GM18511 (cell line): Measurements from ENCODE around the gene TMIE.
"Not testable (repeated sequence)": the region's sequence is repeated elsewhere in the genome, so short reads cannot be mapped to it uniquely, and the experiment has no call there.

Experiments used
- ATAC-seq: cut with Tn5 transposase; IDR thresholded peaks from one replicate; pipeline ENCODE4 v1.9.1; 2021; ENCODE audit warnings: mild to moderate bottlenecking, moderate library complexity; ENCODE audit not compliant: unreplicated experiment

Gene TMIE

DNA sequence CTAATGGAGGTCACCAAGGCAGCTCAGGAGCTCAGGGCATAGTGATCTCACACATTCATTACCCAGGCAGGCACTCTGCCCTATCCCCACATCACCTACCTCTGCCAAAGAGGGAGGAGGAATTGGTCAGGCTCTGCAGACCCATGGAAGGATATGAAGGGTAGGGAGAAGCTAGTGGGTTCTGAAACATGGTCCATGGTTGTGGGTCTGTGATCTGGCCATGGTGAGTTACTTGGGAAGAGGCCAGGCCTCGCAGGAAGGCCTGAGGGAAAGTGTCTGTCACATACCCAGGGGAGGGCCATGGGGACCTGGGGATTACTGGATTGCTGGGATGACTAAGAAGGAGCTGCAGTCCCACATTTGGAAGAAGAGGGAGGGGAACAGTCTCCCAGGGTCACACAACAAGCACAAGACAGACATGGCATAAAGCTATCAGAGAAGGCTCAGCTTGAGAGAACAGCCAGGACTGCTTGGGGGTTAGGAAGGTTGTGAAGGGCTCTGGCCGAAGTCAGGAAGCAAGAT, 17.9 kb downstream of the TMIE start:
- ATAC-seq, result no peak

DNA sequence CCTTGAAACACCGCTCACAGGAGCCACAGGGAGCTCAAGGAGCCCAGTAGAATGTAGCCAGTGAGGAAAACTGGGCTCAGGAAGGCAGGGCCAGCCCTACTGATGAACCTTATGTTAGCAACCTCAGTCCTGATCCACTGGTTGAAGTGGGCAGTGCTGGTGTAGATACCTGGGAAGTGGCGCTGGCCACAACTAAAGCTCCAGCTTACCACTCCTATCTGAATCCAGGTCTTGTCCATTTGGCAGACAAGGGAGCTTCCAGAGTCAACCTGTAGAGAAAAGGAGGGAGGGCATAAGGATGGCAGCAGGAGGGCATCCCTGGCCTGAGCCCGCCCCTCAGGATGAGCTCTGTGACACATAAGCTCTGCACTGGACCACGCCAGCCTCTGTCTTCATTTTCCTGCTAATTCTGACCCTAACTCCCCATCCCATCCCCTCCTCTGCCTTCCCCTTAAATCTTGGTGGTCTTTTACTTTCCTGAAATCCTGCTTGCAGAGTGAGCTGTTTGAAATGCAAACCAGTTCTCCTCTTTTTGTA, 18.6 kb downstream of the TMIE start:
- no peak for ATAC-seq

DNA sequence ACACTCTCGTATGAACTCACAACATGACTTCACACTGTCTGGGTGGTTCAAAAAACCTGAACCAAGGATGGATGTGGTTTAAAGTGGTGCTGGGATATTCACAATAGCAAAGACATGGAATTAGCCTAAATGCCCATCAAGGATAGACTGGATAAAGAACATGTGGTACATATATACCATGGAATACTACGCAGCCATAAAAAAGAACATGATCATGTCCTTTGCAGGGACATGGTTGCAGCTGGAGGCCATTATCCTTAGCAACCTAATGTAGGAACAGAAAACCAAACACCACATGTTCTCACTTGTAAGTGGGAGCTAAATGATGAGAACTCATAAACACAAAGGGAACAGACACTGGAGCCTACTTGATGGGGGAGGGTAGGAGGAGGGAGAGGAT, 19.8 kb downstream of the TMIE start:
- ATAC-seq, result no peak

DNA sequence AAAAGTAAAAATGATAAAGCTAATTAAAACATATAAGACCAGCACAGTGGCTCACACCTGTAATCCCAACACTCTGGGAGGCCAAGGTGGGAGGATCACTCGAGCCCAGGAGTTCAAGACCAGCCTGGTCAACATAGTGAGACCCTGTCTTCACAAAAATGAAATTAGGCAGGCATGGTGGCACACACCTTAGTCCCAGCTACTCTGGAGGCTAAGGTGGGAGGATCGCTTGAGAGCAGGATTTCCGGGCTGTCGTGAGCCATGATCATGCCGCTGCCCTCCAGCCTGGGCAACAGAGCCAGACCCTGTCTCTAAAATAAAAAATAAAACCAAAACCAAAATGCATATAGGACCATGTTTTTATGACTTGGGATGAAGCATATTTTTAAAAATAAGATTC, 21.3 kb downstream of the TMIE start:
- ATAC-seq, result no peak

DNA sequence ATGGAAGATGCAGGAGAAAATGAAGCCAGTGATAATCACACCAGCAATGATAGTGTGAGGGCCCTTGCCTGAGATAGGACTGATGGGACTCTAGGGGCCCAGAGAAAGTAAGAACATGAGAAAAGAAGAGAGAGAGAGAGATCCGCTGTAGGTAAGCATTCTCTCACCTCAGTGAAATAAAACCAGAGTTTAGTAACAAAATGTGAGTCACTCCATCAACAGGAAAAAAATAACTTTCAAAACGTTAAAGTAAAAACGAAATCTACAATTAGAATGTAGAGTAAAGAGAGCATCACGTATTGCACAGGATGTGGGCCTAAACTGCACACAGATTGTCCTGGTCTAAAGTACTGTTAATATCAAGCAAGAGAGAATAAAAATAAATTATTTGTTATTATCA, 23.2 kb downstream of the TMIE start:
- no peak for ATAC-seq

DNA sequence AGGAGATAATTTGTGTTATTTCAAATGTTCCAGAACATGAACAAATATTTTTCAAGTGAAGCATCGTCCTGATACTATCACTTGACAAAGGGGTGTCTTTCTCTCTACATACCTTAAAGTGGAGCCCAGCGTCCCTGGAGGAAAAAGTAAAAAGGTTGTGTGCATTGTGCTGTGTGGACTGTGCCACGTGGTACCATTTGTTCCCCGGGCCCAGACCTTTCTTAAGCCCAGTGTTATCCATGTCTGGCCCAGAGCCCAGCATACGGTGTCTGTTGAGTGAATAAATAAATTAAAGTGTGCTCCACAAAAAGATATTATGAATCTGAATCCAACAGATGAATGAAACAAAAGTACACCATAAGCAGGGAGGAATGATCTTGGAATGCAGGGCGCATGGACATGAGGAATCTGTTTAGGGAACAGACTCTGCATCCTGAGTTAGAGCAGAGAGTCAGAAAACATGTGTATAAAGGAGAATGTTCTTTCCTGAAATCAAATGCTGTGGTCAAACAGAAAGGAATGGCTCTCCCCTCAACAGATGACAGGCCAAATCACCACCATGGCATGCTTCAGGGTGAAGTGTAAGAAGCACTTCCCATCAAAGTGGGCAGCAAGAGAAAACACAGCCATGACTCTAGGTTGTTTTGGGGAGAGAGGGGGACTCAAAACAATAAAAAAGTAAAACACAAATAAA, 24.6 kb downstream of the TMIE start:
- ATAC-seq, result no peak

DNA sequence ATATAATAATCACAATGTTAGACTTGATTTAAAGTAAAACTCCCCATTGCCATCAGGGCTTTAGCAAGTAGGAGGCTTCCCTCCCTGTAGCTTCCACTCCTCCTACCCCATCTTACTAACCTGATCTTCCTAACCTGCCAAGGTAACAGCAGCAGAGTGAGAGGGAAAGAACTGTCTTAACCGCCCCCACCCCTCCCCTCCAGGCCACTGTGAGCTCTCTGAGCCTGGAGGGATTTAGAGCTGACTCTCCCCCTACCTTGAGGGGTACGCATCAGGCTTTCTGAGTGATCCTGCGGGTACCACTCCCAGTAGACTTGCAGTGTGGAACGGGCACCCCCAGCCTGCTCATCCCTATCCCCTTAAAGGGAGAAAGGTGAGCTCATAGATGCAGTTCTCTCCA, 27.8 kb downstream of the TMIE start:
- no peak for ATAC-seq

DNA sequence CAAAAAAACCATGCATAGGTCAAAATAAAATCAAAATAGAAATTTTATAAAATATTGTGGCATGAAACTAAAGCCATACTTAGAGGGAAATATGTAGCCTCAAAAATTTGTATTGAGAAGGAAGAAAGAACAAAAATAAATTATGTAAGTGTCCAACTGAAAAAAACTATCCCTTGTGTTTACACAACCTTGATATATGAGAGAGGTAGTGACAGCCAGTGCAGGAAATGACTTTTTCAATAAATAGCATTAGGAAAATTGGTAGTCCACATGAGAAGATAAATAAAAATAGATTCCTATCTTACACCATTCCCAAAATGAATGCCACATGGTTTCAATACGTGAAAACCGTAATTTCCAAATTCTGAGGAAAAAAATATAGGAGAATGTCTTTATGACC, 29.6 kb downstream of the TMIE start:
- no peak for ATAC-seq

DNA sequence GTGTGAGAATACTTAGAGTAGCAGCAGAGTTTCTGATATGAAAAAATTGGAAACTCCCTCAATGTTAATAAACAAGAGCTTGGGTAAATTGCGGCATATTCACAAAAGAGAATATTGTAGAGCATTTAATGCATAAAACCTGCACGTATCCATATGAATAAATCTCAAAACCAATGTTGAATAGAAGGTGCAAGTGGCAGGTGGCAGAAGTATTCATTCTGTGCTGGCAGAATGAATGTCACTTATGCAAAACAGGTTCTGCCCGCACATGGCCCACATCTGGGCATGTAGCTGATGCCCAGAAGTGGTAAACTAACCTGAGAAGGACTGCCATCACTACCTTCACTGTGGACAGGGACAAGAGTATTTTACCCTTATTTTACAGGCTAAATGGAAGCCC, 30.6 kb downstream of the TMIE start:
- no peak for ATAC-seq

DNA sequence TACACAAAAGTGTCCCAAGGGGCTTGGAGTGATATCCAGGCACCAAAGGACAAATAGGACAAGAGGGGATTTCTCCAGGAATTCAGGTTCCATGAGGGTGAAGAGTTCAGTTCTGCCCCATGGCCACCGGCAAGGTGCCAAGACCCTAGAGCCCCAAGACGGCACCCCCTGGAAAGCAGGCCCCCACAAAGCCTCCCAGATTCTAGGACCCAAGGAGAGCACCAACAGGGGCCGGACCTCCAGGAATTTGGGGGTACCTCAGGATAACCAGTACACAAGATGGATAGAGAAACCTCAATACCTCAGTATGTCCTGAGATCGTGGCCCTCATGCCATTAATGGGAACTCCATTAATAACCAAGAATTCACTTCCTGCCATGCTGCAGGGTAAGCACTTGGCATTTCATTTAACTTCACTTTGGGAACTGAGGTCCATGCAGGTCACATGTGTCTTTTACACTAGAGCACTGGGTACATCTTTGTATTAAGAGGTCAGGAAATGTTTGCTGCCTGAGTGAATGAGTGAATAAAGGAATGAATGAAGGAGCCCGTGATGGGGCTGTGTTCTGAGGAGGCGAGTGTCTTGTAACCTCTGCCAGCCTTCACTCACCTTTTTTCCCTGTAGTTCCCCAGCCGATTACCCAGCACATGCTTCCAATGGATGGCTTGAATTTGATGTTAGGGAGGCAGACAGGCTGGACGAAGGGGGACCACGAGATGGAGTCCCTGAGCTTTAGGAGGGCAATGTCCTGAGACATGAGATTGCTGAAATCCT, 32.0 kb downstream of the TMIE start:
- no peak for ATAC-seq

DNA sequence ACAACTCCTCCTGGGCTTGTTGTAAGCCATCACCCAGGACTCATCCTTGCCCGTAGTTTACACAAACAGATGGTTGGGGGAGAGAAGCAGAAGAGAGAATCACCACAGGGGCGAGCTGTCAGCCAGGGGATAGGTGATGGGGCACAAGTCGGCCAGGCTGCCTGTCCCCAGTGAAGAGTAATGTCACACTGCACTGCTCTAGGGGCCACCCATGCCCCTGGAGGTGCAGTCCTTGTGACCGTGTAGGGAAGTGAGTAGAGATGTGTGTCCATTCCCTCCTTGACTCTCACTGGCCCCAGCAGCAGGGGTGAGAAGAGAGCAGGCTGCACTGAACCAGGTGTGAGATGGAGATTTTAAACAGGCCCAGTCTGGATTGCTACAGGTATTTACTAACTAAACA, 33.6 kb downstream of the TMIE start:
- ATAC-seq, result no peak

DNA sequence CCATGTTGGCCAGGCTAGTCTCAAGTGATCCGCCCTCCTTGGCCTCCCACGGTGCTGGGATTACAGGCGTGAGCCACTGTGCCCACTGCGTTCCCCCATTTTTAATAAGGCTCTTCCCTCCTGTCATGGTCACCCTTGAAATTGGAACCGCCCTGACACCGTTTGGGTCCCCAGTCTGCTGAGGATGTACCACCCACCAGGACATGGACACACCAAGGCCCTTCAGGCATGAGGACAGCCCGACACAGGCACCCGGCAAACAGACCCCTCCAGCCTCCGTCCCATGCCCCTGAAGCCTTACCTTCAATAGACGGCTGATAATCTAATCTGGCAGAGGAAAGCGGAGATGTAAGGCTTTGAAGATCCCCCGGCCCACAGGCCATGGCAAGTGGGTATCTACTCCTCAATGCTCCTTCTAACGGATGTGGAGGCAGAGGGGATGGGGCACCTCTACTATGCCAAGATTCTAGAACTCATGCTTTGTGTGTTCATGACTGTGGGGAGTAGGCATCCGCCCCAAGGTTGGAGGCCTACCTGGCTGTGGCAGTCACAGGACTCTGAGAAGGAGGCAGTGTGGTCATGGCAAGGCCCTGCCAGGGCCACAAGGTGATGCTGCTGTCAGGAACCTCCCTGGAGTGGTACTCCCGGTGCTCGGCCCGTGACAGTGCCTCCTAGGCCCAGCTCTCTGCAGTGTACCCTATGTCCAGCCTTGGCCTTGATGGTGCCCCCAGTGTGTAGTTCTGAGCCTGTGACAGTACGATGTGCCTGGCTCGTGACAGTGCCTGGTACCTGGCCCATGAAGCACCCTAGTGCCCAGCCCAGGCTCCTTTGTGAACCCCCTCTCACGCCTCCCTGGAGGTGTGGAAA, 35.0 kb downstream of the TMIE start:
- no peak for ATAC-seq

DNA sequence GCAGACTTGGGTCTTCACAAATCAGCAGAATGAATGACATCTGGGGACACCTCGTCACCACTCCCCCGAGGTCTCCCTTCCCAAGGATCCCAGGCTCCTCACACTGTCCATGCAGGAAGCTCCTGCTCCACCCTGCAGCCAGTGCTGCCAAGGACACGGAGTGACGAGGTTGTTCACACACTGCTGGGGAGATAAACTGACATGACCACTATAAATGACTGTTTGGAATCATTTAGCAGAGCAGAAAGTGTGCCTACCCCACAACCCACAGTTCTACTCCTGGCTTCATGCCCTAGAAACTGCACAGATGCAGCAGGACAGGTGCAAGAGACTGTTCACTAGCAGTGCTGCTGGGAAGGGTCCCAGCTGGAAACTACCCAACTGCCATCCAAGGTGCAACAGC, 36.1 kb downstream of the TMIE start:
- no peak for ATAC-seq

DNA sequence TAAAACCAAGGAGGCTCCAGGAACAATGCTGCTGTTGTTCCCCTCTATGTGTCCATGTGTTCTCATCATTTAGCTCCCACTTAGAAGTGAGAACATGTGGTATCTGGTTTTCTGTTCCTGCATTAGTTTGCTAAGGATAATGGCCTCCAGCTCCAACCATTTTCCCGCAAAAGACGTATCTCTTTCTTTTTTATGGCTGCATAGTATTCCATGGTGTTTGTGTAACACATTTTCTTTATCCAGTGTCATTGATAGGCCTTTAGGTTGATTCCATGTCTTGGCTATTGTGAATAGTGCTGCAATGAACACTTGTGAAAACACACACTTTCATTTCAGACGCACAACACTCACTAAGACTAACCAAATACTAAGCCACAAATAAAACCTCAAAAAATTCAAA, 38.4 kb downstream of the TMIE start:
- ATAC-seq, result not testable (repeated sequence)

DNA sequence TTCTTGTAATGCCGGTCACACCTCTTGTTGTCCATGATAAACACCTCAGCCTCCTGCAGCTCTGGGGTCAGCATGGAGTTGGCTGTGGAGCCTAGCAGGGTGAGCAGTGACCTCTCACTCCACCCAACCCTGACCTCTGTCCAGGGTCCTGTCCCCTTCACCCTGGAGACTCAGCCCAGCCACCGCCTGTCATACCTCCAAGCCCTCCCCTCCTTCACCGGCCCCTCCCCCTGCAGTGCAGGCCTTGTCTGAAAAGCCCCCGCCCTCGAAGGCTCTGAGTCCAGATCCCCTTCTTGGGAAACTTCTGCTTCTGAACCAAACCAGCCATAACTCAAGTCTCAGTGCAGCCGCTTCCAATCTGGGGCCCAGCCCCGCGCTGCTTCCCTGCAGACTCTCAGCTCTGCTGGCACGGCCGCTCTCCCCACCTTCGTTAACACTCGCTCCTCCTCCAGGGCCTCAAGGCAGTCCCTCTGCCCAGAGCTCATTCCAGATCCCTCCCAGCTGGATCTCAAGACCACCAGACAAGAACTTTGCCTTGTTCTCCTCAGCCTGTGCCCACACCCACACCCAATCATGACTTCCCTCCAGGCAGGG, 41.9 kb downstream of the TMIE start:
- ATAC-seq, result no peak

DNA sequence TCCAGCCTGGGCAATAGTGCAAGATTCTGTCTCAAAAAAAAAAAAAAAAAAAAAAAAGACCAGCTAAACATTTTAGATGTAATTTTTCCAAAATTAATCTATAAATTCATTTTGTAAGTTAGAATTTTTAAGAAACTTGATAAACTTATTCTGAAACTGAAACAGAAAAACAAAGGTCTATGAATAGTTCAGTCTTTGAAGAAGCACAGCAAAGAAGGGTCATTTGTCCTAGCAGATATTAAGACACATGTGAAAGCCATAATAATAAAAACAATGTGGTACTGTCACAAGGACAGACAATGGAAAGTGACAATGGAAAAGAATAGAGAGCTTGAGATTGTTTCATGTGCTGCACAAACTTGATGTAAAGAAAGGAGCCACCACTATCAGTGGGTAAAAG, 45.5 kb downstream of the TMIE start:
- ATAC-seq, result no peak

DNA sequence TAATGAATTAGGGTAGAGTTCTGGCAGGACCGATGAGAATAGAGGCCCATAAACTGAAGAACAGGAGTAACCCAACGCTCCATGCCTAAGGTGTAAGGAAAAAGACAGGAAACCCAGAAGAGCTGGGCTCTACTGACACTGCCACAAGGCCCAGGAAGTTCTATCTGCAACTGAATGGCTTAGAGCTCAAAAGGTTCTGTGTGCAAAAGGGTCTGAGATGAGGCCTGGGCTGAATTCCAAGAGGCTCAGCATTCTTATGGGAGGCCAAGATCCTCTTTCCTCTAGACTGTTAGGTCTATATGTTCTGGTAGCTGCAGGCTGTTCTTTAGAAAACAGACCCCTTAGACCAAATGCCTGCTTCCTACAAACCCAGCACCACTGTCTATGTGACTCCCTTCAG, 47.0 kb downstream of the TMIE start:
- no peak for ATAC-seq

DNA sequence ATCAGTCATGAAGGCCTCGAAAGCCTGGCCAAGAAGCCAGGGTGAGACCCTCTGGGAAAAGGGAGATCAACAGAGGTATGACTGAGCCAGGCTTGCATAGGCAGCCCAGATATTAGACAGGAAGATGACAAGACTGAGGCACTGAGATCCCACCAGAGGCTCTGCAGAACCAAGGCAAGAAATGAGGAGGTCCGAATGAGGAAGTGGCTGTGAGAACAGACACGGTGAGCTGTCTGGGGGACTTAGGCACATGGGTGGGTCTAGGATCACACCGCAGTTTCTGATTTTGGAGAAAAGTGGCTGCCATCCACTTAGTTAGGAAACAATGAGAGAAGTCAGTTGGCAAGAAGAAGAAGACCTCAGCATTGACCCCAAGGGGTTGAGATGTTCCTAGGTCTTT, 47.9 kb downstream of the TMIE start:
- no peak for ATAC-seq

DNA sequence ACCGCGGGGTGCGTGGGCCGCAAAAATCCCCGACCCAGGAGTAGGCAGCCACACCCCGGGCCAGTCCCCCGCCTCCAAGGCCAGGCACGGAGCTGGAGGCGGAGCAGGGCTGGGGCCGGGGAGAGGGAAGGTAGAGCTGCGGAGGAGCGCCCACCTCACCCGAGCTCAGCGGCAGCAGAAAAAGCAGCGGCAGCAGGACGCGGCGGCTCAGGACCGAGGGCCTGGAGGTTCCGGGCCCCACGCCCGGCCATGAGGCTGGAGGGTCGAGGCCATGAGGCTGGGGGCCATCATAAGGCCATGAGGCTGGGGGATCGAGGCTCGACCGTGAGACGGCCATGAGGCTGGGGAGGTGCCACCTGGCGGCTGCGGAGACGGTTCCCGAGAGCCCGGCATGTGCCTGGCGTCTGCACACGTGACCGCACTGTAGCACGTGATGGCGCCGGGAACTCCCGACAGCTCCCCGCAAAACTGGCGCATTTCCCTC, 49.4 kb downstream of the TMIE start:
- no peak for ATAC-seq

DNA sequence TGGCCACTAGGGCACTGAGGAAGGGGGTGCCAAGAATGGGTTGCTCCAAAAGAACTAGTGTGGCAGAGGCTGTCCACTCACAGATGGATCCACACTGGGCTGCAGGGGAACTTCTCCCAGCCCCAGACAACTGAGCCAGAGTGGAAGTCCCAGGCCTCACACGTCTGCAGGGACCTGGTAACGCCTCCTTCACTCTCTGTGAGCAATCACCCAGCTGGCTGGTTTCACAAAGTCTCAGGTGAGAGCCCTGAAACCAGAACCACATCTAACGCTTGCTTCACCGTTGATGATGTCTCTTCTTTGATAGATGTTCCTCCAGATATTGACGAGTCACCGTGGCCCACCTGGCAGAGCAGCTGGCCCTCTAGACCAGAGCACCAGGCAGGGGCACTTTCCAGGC, 51.9 kb downstream of the TMIE start:
- not testable (repeated sequence) for ATAC-seq

DNA sequence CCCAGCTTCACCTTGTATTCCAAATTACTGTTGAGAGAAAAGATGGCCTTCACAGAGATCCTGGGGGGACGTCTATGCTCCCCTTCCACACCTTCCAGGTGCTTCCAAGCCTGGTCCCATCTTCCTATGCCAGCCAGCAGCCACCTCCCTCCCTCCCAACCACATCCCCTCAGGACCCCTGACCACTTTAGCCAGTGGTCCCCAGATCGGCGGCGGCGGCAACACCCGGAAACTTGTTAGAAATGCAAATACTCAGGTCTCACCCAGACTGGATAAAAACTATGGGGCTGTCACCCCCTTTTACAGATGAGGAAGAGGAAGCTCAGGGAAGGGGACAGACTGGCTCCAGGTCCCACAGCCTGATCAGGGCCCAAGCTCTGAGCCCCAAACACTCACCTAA, 54.5 kb downstream of the TMIE start:
- ATAC-seq, result no peak
